LNCAP (cell line): ENCODE results near the gene RIOK3.

Source experiments
- CTCF ChIP-seq: fragments of 450-650 bp; IDR thresholded peaks from 2 replicates; pipeline ENCODE4 v1.5.1; 2017; ENCODE audit warnings: mild to moderate bottlenecking

Gene RIOK3

DNA sequence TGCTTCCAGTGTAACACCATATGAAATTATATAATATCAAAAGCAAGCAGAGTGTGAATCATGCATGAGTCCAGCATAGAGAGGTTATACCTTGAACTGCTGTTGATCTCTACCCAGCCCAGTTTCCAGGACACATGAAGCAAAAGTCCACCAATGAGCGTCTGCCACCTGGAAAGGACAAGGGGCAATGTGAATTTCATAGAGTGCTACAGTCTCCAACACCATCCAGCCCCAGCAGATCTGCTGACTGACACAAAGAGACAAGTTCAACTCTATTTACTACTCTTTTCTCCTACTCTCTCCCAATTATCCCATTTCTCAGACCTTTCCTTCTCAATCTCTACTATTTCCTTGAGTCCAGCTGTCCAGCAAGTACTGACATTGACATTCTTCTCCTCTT lies 31.8 kb upstream of the RIOK3 start:
- TF ChIP-seq CTCF, result no peak

DNA sequence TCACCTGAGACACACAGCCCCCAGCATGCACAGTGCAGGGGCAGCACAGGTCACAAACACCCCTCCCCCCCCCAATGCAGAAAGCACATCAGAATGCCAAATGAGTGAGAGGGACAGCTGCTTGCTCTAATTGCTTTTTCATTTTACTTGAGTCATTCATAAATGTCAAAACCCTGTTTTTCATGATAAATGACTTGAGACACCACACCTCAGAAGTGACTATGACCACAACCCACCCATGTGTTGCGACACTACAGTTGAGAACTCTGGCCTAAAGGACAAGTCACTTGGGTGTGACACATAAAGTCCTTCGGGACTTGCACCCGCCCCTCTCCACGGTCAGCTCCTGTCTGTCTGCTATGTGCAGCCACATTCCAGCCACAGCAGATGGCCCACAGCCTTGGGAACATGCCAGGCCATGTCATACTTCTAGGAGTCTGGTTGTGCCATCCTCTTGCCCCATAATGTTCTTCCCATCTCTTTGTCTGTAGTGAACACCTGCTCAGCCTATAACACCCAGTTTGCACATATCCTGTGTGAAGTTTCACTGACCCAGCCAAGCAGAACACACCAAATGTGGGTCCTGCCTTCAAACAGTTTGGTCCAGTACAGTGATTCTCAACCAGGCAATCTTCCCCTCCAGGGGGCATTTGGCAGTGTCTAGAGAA lies 30.2 kb upstream of the RIOK3 start:
- TF ChIP-seq CTCF, result no peak

- TF ChIP-seq CTCF, result no peak
Observed at GRCh38 chr18:23424616-23425015, 28.5 kb upstream of the RIOK3 start.

GRCh38 chr18:23428821-23429220 lies 24.3 kb upstream of the RIOK3 start:
- TF ChIP-seq CTCF, result no peak

DNA sequence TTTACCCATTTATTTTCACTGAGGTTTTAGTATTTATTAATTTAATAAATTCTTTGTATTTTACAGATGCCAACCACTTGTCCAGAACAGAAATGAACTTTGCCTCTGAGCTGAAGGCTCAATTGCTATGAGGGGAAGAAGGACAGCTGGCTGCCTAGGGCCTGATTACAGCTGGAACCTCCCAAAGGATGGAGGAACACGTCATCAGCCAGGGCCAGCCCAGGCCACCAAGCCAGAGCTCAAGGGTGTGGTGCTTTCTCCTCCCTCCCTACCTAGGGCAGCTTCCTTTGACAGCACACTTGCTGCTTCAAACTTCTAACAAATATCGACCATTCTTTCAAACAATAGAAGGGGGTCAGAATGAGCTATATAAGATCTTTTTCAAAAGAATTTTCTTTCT lies 19.7 kb upstream of the RIOK3 start:
- no peak for TF ChIP-seq CTCF

- TF ChIP-seq CTCF, result no peak
Observed at GRCh38 chr18:23437357-23438045, 15.6 kb upstream of the RIOK3 start.

DNA sequence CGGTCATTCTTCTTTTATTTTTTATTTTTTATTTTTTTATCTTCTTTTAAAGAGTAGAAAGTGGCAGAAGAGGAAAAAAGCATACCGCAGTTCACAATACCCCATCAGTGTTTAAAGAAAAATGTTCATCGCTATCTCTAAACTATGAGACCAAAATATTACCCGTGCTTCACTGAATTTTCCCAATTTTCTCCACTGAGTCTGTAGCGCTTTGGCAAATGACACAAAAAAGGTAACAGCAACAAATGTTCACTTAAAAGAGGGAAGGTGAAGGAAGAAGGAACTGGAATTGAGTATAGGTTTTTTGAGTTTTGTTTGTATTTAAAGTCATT lies 15.1 kb upstream of the RIOK3 start:
- no peak for TF ChIP-seq CTCF
